Adrenal gland (tissue), 5 donors: Measurements from ENCODE around the gene GPS1.

ENCODE experiments used
- POLR2A ChIP-seq, 2 donors: fragments of 450-650 bp; IDR thresholded peaks; one replicate each; pipeline ENCODE4 v1.6.1; 2017; ENCODE audit warnings: antibody characterized with exemption in 2 of 2, mild to moderate bottlenecking in 2 of 2, moderate library complexity in 1 of 2
- TF ChIP-seq, protein P1 (sequence below), 6 experiments: fragments of 450-650 bp in 4 of 6; fragments of 200-600 bp in 2 of 6; sonication (generic) in 1 of 6; IDR thresholded peaks; 1 replicate in 5 of 6; 2 replicates in 1 of 6; pipeline versions ENCODE4 v1.5.1 to v1.8.0; 2016 to 2021; ENCODE audit warnings: antibody characterized with exemption in 6 of 6, mild to moderate bottlenecking in 2 of 6, moderate library complexity in 1 of 6
- donor health status: DM: no; HTN: no; CAD: no.

DNA sequence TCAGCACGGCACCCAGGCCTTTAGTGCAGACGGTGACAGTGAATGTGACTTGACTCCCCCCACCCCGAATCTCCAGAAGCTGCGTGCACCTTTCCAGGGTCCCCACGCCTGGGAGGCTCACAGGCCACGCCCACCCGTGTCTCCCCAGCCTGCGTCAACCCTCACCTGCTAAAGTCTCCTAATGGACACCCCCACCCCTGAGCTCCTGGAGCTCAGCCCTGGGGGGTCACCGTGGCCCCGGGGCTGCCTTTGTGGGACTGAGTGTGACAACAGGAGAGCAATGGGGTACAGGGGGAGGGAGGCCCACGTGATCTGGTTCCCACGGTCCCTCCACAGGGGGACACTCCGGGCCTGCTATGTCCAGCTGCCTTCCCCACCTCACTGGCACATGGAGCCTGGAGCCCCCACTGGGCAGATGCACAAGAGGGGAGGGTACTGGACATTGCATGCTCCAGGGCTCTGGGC lies 53.8 kb downstream of the GPS1 start:
- no peak for TF ChIP-seq POLR2A (IDR thresholded peaks at IDR 0.05)
- TF ChIP-seq, protein P1, sequence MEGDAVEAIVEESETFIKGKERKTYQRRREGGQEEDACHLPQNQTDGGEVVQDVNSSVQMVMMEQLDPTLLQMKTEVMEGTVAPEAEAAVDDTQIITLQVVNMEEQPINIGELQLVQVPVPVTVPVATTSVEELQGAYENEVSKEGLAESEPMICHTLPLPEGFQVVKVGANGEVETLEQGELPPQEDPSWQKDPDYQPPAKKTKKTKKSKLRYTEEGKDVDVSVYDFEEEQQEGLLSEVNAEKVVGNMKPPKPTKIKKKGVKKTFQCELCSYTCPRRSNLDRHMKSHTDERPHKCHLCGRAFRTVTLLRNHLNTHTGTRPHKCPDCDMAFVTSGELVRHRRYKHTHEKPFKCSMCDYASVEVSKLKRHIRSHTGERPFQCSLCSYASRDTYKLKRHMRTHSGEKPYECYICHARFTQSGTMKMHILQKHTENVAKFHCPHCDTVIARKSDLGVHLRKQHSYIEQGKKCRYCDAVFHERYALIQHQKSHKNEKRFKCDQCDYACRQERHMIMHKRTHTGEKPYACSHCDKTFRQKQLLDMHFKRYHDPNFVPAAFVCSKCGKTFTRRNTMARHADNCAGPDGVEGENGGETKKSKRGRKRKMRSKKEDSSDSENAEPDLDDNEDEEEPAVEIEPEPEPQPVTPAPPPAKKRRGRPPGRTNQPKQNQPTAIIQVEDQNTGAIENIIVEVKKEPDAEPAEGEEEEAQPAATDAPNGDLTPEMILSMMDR (IDR thresholded peaks at IDR 0.05): no peak
